Measurements from ENCODE around the gene ASMT.

DNA sequence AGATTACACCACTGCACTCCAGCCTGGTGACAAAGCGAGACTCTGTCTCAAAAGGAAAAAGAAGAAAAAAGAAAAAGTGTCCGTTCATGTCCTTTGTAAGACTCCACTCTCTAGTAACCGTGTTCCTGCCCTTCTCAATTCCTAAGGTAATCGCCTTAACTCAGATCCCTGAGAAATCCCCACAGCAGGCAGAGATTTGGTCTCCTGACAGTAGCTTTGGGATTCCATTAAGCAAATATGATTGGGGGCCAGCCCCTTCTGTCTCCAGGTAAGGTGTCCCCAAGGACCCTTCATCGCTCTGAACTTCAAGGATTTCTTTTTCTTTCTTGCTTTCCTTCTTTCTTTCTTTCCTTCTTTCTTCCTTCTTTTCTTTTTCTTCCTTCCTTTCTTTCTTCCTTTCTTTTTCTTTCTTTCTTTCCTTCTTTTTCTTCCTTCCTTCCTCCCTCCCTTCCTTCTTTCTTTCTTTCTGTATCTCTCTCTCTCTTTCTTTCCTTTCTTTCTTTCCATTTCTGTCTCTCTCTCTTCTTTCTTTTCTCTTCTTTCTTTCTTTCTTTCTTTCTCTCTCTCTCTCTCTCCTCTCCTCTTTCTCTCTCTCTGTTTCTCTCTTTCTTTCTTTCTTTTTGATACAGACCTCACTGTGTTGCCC, 2.1 kb upstream of the ASMT start:
- TF ChIP-seq GATA3 (IDR thresholded peaks at IDR 0.05; ENCODE audit: low read depth, low read length) = no peak
- TF ChIP-seq GATA2 (IDR thresholded peaks at IDR 0.05; ENCODE audit: low read depth, low read length) = no peak

Data from SH-SY5Y (cell line).